Left lung (tissue), 10 donors: ENCODE results near the gene USP19. TPM values are rescaled to one million over a fixed set of nuclear protein-coding genes. Genes with fewer than 3 reads are reported as not detected.

ENCODE experiments used
- ATAC-seq: fragments of 200-7000 bp; cut with Tn5 transposase; one replicate; pipeline ENCODE4 v1.9.1; 2020; ENCODE audit warnings: moderate library complexity
- DNase-seq, 4 donors: peaks; one replicate each; pipeline ENCODE4 v3.0.0-alpha.2; 2013 to 2020
- H3K27ac ChIP-seq, 2 donors: fragments of 200-600 bp; sonication (generic) in 1 of 2; one replicate each; pipeline versions ENCODE4 v1.5.0 to v1.8.0; 2020 to 2021
- H3K27me3 ChIP-seq, 2 donors: fragments of 200-600 bp; sonication (generic) in 1 of 2; one replicate each; pipeline versions ENCODE4 v1.5.0 to v1.8.0; 2020 to 2021
- H3K36me3 ChIP-seq, 2 donors: fragments of 200-600 bp; sonication (generic) in 1 of 2; one replicate each; pipeline versions ENCODE4 v1.5.0 to v1.8.0; 2020 to 2021
- H3K4me1 ChIP-seq, 2 donors: fragments of 200-600 bp; one replicate each; pipeline ENCODE4 v1.8.0; 2021
- H3K4me3 ChIP-seq, 2 donors: fragments of 200-600 bp; sonication (generic) in 1 of 2; one replicate each; pipeline versions ENCODE4 v1.5.0 to v1.8.0; 2020 to 2021; ENCODE audit warnings: mild to moderate bottlenecking in 1 of 2
- H3K9me3 ChIP-seq, 2 donors: fragments of 200-600 bp; sonication (generic) in 1 of 2; one replicate each; pipeline versions ENCODE4 v1.5.0 to v1.8.0; 2020 to 2021
- intact Hi-C, 2 donors: fragments of 100-400 bp; cut with DNase I; formaldehyde crosslinking; loops; one replicate each; pipeline versions ENCODE4 v1.11.2 to v1.14.2; 2022
- polyA plus RNA-seq, 6 donors: library from polyadenylated mRNA; unstranded; fragments of 120-200 nt; gene quantifications; one replicate each; pipeline ENCODE4 v1.2.1, GENCODE V29; 2013; ENCODE audit not compliant: insufficient read length in 6 of 6
- total RNA-seq, 2 donors: library from RNA; stranded (reverse); fragmentation: NEBNext Ultra II Directional; extraction: Animal tissue kit (Norgen Biotek cat#: 25700); gene quantifications; one replicate each; pipeline ENCODE4 v1.2.1, GENCODE V29; 2021
- TF ChIP-seq, protein P1 (sequence below), 2 donors: fragments of 200-600 bp; sonication (generic) in 1 of 2; IDR thresholded peaks; one replicate each; pipeline versions ENCODE4 v1.5.0 to v1.8.0; 2021; ENCODE audit warnings: antibody characterized with exemption in 2 of 2
- donor health status: DM: no; HTN: yes; CAD: no.
- donor health status: DM: no; HTN: no; CAD: no.

The USP19 gene
- total and polyA plus RNA-seq, 8 donors = 42.8 to 55.0 (median 49.8) TPM

- Histone ChIP-seq H3K4me1 (peaks cover 0 to under 1% of the 10 kb centered on the region in 2 donors), H3K9me3 (no peaks in the 10 kb centered on the region), H3K36me3 (peaks cover 4 to 94% of the 10 kb centered on the region in 2 donors), H3K27ac (no peak overlapping the region), H3K4me3 (no peak overlapping the region), H3K27me3 (no peaks in the 10 kb centered on the region)
- ATAC-seq = no peak
- intact Hi-C loops = no loop called here
- TF ChIP-seq, protein P1, sequence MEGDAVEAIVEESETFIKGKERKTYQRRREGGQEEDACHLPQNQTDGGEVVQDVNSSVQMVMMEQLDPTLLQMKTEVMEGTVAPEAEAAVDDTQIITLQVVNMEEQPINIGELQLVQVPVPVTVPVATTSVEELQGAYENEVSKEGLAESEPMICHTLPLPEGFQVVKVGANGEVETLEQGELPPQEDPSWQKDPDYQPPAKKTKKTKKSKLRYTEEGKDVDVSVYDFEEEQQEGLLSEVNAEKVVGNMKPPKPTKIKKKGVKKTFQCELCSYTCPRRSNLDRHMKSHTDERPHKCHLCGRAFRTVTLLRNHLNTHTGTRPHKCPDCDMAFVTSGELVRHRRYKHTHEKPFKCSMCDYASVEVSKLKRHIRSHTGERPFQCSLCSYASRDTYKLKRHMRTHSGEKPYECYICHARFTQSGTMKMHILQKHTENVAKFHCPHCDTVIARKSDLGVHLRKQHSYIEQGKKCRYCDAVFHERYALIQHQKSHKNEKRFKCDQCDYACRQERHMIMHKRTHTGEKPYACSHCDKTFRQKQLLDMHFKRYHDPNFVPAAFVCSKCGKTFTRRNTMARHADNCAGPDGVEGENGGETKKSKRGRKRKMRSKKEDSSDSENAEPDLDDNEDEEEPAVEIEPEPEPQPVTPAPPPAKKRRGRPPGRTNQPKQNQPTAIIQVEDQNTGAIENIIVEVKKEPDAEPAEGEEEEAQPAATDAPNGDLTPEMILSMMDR (IDR thresholded peaks at IDR 0.05) = no peak
- no peak for DNase-seq
Observed at GRCh38 chr3:49111347-49111746, 9.3 kb downstream of the USP19 start.

DNA sequence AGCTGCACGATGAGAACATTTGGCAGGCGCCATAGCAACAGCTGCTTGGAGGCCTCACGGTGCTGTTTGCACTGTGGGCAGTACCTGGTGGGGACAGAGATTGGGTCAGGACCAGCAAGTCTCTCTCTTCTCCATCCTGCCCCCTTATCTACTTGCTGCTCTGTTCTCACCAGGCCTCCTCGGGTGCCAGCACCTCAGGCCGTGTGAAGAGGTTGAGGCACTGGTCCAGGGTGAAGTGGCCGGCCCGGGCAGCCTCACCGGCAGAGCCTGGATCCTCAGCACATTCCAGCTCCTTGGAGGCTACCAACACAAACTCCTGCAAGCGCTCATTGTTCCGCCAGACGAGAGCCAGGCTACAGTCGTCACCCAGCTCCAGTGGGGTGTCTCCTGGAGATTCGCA is 9.8 kb downstream of the USP19 start:
- Histone ChIP-seq H3K4me1 (peaks cover under 1 to 6% of the 10 kb centered on the region in 2 donors), H3K4me3 (no peak overlapping the region), H3K27ac (no peak overlapping the region), H3K27me3 (no peaks in the 10 kb centered on the region), H3K9me3 (no peaks in the 10 kb centered on the region), H3K36me3 (peaks cover under 1 to 88% of the 10 kb centered on the region in 2 donors)
- TF ChIP-seq, protein P1 (IDR thresholded peaks at IDR 0.05) = no peak
- peak in 1 of 4 donors; percentile 55 for DNase-seq
- intact Hi-C loops = no loop called here
- ATAC-seq = no peak

DNA sequence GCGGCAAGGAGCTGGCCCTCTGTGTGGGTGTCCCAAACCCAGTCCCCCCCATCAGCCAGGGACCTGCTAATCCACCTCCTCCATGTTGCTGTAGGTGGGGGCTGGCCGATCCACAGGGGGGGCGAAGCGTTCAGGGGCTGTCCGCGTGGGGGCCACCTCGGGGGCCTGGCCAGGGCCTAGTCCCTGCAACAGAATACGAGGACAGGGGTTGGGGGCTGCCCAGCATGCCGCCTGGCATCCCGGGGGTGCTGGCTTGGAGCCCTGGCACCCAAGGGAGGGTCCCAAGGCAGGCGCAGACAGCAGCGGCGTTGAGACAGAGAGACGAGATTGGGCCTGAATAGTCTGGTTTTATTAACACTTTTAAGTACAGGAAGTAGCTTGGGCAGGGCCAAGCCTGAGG is 12.3 kb downstream of the USP19 start:
- Histone ChIP-seq H3K36me3 (peaks cover 0 to 64% of the 10 kb centered on the region in 2 donors), H3K4me1 (peaks cover 6 to 25% of the 10 kb centered on the region in 2 donors)

DNA sequence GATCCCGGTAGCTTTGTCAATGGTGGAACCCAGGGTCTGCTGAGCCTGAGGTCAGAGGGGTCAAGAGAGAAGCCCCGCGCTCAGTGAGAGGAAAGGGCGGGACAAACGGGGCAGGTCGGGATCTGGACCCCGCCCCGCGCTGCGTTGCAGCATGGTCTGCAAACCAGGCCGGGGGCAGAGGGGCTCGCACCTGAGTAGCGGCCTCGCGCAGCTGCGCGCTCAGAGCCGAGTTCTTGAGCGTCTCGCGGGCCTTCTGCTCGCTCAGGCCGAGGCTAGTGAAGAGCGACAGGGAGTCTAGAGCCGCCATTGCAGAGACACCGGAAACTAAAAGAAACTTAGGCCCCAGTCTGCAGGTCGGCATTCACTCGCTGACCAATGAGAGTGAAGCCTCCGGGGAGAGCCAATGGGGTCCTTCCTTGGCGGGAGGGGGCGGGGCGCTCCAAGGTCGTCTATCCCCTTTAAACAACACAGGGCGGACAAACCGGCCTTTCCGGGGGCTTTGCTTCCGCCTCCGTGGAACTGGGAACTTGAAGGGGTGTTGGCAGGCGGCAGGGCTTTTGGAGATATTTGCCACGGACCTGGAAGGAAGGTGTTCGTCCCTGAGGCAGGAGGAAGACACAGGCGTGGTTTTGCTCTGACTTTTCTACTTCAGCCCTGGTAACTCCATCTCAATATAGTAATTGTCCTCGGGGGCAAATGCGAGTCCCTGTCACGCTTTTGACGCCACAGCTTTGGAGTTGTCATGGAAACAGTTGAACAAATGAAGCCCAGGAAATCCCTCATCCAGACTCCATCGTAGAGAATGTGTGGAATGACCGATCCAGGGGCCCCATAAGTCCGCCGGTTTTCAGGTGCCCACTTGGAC is 16.0 kb downstream of the USP19 start, which contains the start of gene QARS1:
TSS of gene QARS1 (minus strand) at position 331 of the 865 bp plus-strand sequence. CDS start at position 307, 24 bp downstream.
- peak; percentile 90 to 95 (median 93) for DNase-seq
- intact Hi-C loops = no loop called here
- no peaks in the 10 kb centered on the region for H3K9me3 ChIP-seq
- peak; percentile 100 for ATAC-seq
- no peaks in the 10 kb centered on the region for H3K27me3 ChIP-seq
- H3K36me3 ChIP-seq = peaks cover 0 to 56% of the 10 kb centered on the region in 2 donors
- H3K4me3 ChIP-seq = peak within 1 kb of the TSS; percentile 97 to 98
- TF ChIP-seq, protein P1 (IDR thresholded peaks at IDR 0.05) = no peak
- peak within 1 kb of the TSS; percentile 54 to 86 for H3K27ac ChIP-seq
- H3K4me1 ChIP-seq = peaks cover 6 to 28% of the 10 kb centered on the region in 2 donors

More for the DNA sequence above, 12.3 kb downstream of the USP19 start:
- H3K4me3 ChIP-seq = no peak overlapping the region
- ATAC-seq (no peak), DNase-seq (peak in 1 of 4 donors; percentile 68)
- TF ChIP-seq, protein P1 (IDR thresholded peaks at IDR 0.05) = no peak
- no peaks in the 10 kb centered on the region for H3K9me3 ChIP-seq
- no peak overlapping the region for H3K27ac ChIP-seq
- intact Hi-C loops = no loop called here
- H3K27me3 ChIP-seq = no peaks in the 10 kb centered on the region

- Histone ChIP-seq H3K36me3 (peaks cover 0 to 56% of the 10 kb centered on the region in 2 donors), H3K27me3 (no peaks in the 10 kb centered on the region), H3K9me3 (no peaks in the 10 kb centered on the region), H3K4me3 (peak overlapping the region; percentile 97 to 98), H3K27ac (peak overlapping the region; percentile 54 to 86), H3K4me1 (peaks cover 6 to 28% of the 10 kb centered on the region in 2 donors)
- TF ChIP-seq, protein P1 (IDR thresholded peaks at IDR 0.05) = no peak
- DNase-seq = no peak
- no peak for ATAC-seq
- intact Hi-C loops = no loop called here
Observed at GRCh38 chr3:49104052-49104426, 16.6 kb downstream of the USP19 start.
